ENCODE measurements around the gene SPATA21.

- TF ChIP-seq CTCF (IDR thresholded peaks at IDR 0.05), result no peak
- no peak for TF ChIP-seq POLR2A (IDR thresholded peaks at IDR 0.05)
Measured at GRCh38 chr1:16433030-16433429, 4.2 kb downstream of the SPATA21 start.

All from body of pancreas (tissue), 4 donors.